Activated CD4-positive, alpha-beta T cell treated with anti-CD3 and anti-CD28 coated beads for 48 hours (primary cell): ENCODE measurements around the gene COMMD10.
"Not testable (repeated sequence)": the region's sequence is repeated elsewhere in the genome, so short reads cannot be mapped to it uniquely, and the experiment has no call there.

ENCODE experiments used
- DNase-seq: peaks from one replicate; pipeline ENCODE4 v3.0.0-alpha.2; 2020

COMMD10 gene

GRCh38 chr5:116084871-116085715 lies at the start of gene COMMD10:
TSS of gene COMMD10 (plus strand) at chr5:116085025.
- peak; percentile 81 for DNase-seq

GRCh38 chr5:116035123-116035522 lies 49.7 kb upstream of the COMMD10 start:
- DNase-seq = no peak

DNA sequence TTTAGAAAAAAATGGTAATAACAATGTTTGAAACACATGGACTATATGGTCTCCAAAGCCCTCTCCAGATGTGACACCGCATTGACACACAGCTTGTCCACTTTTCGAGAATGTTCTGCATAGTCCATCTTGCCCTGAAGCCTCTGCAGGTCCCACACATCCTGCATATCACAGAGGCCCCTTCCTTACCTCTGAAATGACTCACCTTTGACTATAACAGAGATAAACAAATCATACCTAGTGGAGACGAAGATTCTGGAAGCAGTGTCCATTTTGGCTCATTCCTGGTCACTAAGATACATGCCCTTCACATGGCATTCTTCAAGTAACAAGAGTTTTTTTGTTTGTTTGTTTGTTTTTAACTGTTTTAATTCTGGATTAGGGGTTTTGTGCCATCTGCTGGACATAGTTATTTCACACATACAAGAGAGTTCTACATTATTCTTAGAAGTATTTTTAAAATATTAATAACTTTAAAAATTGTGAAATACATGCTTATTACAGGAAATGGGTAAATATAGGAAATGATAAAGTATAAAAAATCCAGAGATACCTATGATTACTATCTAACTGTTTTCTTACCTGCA lies 47.5 kb upstream of the COMMD10 start:
- no peak for DNase-seq

- DNase-seq = peak; percentile 7
Measured at GRCh38 chr5:116038817-116039216, 46.0 kb upstream of the COMMD10 start.

GRCh38 chr5:116042375-116042774 lies 42.5 kb upstream of the COMMD10 start:
- no peak for DNase-seq

- DNase-seq = no peak
Measured at GRCh38 chr5:116044073-116044472, 40.8 kb upstream of the COMMD10 start.

DNA sequence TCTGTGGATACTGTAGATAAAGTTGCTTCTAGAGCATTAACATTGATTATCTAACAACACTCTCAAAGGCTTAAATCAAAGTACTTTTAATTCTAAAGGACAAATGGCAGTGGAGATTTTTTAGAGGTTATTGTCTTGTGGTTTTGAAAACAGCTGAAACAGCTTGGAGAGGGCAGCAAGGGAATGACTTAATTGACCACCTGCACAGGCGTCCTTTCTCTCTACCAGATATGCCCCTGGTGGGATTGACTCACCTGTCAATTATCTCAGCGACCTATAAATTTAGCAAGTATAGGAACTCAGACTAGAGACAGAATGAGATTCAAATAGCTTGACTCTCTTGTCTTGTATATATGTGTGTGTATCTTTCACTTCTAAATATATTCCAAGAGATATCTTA lies 39.0 kb upstream of the COMMD10 start:
- no peak for DNase-seq

GRCh38 chr5:116046261-116046660 lies 38.6 kb upstream of the COMMD10 start:
- DNase-seq = no peak

DNA sequence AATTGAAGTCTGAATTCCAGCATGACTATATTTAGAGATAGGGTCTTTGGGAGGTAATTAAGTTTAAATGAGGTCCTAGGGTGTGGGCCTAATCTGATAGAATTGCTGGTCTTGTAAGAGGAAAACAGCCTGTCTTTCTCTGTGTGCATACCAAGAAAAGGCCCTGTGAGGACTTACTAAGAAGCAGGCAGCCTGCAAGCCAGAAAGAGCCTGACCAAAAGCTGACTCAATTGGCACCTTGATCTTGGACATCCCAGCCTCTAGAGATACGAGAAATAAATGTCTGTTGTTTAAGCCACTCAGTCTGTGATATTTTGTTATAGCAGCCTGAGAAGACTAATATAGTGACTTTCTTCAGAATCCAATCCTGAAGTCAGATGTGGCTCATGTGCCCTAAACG lies 38.0 kb upstream of the COMMD10 start:
- DNase-seq = no peak

DNA sequence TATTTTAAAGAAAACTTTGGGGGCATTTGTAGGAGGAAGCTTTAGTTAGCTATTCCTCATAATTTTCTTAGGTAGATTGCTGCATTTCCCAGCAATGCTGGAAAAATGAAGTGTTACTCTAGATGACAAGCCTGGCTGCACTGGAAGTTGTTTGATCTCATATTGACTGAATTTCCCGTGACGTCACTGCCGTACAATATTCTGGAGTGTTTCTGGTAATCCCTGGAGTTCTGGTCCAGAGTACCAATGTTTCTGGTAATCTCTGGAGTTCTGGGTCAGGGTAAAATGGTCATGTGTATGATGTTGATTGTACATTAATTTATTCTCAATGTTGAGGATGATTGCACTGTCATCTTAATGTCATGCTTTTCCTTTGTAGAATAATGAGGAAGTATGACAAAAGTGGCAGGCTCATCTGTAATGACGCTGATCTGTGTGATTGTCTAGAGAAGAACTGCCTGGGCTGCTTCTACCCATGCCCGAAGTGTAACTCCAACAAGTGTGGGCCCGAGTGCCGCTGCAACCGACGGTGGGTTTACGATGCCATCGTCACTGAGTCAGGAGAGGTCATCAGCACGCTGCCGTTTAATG lies 26.4 kb upstream of the COMMD10 start:
- DNase-seq = no peak

DNA sequence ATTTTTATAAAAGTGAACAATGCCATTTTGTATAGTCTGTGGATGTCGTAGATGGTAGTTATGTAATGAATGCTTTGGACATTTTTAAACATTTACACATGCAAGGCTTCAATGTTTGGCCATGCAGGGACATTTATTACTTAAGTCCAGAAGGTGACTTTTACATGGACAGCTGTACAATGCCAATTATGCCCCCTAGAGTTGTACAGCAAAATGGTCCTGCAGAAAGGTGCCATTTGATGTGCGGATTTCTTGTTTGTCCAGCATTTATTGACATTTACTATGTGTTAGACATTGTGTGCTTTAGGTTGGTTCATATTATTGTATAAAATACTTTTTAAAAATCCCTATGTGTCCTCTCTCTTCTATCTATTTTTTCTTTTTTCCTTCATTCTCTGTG lies 22.5 kb upstream of the COMMD10 start:
- DNase-seq = no peak

- no peak for DNase-seq
Measured at GRCh38 chr5:116063950-116064349, 20.9 kb upstream of the COMMD10 start.

GRCh38 chr5:116068028-116068632 lies 16.7 kb upstream of the COMMD10 start:
- peak; percentile 33 for DNase-seq

GRCh38 chr5:116071211-116071610 lies 13.6 kb upstream of the COMMD10 start:
- DNase-seq = no peak

DNA sequence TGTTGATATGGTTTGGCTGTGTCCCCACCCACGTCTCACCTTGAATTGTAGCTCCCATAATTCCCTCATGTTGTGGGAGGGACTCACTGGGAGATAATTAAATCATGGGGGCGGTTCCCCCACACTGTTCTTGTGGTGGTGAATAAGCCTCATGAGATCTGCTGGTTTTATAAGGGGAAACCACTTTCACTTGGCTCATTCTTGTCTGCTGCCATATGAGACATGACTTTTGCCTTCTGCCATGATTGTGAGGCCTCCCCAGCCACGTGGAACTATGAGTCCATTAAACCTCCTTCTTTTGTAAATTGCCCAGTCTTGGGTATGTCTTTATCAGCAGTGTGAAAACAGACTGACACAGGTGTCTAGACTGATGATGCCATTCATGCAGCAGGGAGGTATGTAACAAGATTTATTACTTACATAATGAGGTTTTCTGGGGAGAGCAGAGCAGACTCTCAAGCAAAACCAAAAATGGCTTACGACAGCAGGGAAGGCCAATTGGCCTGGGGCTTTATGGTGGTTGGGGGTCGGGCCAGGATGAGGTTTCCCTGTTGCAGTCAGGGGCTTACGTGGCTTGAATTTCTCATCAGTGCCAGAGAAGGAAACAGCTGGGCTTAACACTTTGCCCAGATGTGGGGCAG lies 9.5 kb upstream of the COMMD10 start:
- DNase-seq = peak; percentile 20

GRCh38 chr5:116076496-116076895 lies 8.3 kb upstream of the COMMD10 start:
- peak; percentile 28 for DNase-seq

DNA sequence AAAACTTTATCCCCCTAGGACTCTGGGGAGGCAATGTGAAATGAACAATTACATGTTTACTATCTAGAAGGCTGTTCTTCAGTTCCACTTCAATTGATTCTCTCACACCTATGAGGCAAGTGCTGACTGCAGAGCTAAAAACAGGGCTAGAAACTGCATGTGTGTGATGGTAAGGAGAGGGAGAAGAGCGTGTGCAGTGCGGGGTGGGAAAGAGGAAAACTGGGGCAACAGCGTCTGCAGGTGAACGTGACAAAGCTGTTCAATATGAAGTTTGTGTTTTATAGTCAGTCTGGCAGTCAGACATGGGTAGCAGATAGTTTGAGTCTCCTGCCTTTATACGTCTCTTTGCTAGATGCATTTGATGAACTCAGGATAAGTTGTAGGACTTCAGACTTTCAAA lies 6.6 kb upstream of the COMMD10 start:
- no peak for DNase-seq

DNA sequence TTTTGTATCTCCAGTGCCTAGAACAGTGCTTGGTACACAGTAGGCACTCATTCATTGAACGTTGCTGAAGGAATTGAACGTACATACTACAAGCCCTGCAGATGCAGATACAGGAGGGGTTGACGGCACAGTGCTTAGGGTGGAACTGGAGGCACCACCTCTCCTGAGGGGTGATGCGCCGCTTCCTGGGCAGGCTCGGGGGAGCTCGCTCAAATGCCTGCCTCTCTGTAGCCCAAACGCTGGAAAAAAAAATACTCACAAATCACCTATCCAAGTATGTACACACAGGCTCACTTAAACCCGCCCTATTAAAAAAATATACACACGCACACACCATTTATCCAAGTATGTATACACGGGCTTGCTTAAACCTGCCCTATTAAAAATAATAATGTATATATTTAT lies 536 bp upstream of the COMMD10 start:
- DNase-seq = peak; percentile 42

DNA sequence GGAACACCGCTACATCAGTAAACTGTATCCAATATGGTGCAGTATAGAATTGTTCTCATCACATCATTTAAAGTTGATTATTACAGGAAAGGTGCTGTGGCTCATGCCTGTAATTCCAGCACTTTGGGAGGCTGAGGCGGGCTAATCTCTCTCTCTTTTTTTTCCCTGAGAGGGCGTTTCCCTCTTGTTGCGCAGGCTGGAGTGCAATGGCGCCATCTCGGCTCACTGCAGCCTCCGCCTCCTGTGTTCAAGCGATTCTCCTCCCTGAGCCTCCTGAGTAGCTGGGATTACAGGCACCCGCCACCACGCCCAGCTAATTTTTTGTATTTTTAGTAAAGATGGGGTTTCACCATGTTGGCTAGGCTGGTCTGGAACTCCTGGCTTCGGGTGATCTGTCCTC lies 1.5 kb downstream of the COMMD10 start:
- not testable (repeated sequence) for DNase-seq

- no peak for DNase-seq
Measured at GRCh38 chr5:116088062-116088461, 3.2 kb downstream of the COMMD10 start.

DNA sequence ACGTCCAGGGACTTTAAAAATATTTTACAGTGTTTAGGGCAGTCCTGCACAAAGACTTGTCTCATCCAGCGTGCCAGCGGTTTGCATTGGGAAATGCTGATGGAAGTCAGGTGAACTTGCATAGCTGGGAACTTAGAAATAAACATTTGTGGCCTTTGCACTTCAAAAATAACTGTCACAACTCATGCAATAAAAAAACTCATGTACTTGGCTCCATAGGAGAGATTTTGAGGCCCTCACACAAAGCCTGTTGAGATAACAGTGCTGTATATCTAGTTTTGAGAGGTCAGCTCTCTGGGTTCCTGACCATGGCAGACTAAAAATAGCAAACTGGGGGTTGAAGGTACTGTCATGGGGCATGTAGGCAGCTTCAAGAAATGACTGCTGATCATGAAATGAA lies 5.5 kb downstream of the COMMD10 start:
- no peak for DNase-seq

- no peak for DNase-seq
Measured at GRCh38 chr5:116091416-116091815, 6.6 kb downstream of the COMMD10 start.

DNA sequence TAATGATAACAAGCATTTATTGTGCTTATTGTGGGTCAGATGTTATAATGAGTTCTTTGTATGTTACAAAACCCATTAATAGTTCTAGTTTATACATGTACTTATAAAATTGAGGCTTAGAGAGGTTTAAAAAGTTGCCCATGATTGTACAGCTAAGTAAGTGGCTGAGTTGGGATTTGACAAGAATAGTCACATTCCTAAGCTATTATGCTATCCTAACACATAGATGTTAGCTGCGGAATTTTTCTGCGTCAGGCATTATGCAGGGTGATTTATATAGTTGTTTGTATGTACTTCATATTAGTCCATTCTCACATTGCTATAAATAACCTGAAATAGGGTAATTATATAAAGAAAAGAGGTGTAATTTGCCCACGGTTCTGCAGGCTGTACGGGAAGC lies 12.5 kb downstream of the COMMD10 start:
- no peak for DNase-seq
